ENCODE results near the gene ASCC3.
A peak's percentile ranks its signal among the peaks of the same experiment; 100 is the strongest.
"Not testable (repeated sequence)": the region's sequence is repeated elsewhere in the genome, so short reads cannot be mapped to it uniquely, and the experiment has no call there.

The ASCC3 gene

GRCh38 chr6:100886076-100886475, 4.9 kb upstream of the ASCC3 start:
- DNase-seq, result no peak

GRCh38 chr6:100883347-100883746, 2.2 kb upstream of the ASCC3 start:
- no peak for DNase-seq

GRCh38 chr6:100881707-100882040, 545 bp upstream of the ASCC3 start:
- DNase-seq, result no peak

GRCh38 chr6:100880149-100880852, 828 bp downstream of the ASCC3 start:
- DNase-seq, result no peak

- no peak for DNase-seq
Measured at GRCh38 chr6:100879317-100879716, 1.8 kb downstream of the ASCC3 start.

GRCh38 chr6:100877851-100878250, 3.3 kb downstream of the ASCC3 start:
- no peak for DNase-seq

GRCh38 chr6:100876251-100876650, 4.9 kb downstream of the ASCC3 start:
- no peak for DNase-seq

GRCh38 chr6:100865525-100865924, 15.6 kb downstream of the ASCC3 start:
- no peak for DNase-seq

GRCh38 chr6:100862063-100862462, 19.1 kb downstream of the ASCC3 start:
- no peak for DNase-seq

- DNase-seq, result no peak
Measured at GRCh38 chr6:100856146-100856545, 25.0 kb downstream of the ASCC3 start.

GRCh38 chr6:100851819-100852218, 29.3 kb downstream of the ASCC3 start:
- DNase-seq, result no peak

GRCh38 chr6:100850174-100850573, 31.0 kb downstream of the ASCC3 start:
- DNase-seq, result no peak

- DNase-seq, result no peak
Measured at GRCh38 chr6:100846276-100846675, 34.9 kb downstream of the ASCC3 start.

GRCh38 chr6:100845676-100846075, 35.5 kb downstream of the ASCC3 start:
- no peak for DNase-seq

- DNase-seq, result no peak
Measured at GRCh38 chr6:100839419-100839818, 41.7 kb downstream of the ASCC3 start.

- no peak for DNase-seq
Measured at GRCh38 chr6:100838011-100838410, 43.1 kb downstream of the ASCC3 start.

GRCh38 chr6:100833972-100834574, 47.1 kb downstream of the ASCC3 start:
- no peak for DNase-seq

- not testable (repeated sequence) for DNase-seq
Measured at GRCh38 chr6:100829077-100829595, 52.0 kb downstream of the ASCC3 start.

GRCh38 chr6:100823041-100823440, 58.1 kb downstream of the ASCC3 start:
- DNase-seq, result no peak

- DNase-seq, result no peak
Measured at GRCh38 chr6:100818066-100818465, 63.1 kb downstream of the ASCC3 start.

- no peak for DNase-seq
Measured at GRCh38 chr6:100810015-100810414, 71.1 kb downstream of the ASCC3 start.

- no peak for DNase-seq
Measured at GRCh38 chr6:100809346-100809745, 71.8 kb downstream of the ASCC3 start.

- no peak for DNase-seq
Measured at GRCh38 chr6:100808638-100809275, 72.4 kb downstream of the ASCC3 start.

GRCh38 chr6:100806296-100806695, 74.8 kb downstream of the ASCC3 start:
- peak; percentile 82 for DNase-seq

Data from MV-4-11 (cell line).